Fibroblast of lung (primary cell): Measurements from ENCODE around the gene CT45A3.
"Not testable (repeated sequence)": the region's sequence is repeated elsewhere in the genome, so short reads cannot be mapped to it uniquely, and the experiment has no call there.

Experiments
- CTCF ChIP-seq, 2 donors: IDR thresholded peaks in 1 of 2; conservative IDR thresholded peaks in 1 of 2; 1 replicate in 1 of 2; 2 replicates in 1 of 2; pipeline ENCODE4 v1.5.1; 2011 to 2012; ENCODE audit warnings: low read length in 2 of 2, control low read depth in 1 of 2, inconsistent platforms in 1 of 2, low read depth in 1 of 2, mild to moderate bottlenecking in 1 of 2
- EZH2 ChIP-seq: IDR thresholded peaks from 2 replicates; pipeline ENCODE4 v1.5.1; 2012; ENCODE audit warnings: low read length, control low read depth, mild to moderate bottlenecking; ENCODE audit errors: missing control alignments

DNA sequence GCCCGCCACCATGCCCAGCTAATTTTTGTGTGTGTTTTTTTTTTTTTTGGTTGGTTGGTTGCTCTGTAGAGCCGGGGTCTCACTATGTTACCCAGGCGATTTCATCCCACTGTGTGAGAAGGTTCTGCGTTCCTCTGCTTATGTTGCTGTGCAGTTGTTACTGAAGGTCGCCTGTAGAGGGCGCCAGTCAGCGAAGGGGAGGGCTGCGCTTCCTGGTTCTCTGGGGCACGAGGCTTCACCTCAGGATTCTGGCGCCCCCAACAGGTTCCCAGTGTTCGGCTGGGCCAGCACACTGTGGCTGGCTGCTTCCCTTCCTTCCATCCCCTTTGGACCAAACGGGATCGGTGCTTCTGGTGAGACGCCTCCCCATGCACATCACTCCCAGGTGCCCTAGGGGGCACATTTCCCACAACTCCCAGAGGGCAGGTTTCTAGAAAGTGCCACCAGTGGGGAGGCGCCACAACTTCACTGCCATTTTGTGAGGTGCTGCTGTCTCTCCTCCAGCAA lies 54.8 kb downstream of the CT45A3 start, which contains the start of gene CT45A1:
- TF ChIP-seq CTCF (conservative IDR thresholded peaks at IDR 0.05 in 1 of 2, IDR thresholded peaks at IDR 0.05 in 1 of 2; ENCODE audit: low read depth in 1 of 2, low read length in 2 of 2); EZH2: not testable (repeated sequence)
